Measurements from ENCODE around the gene TYRP1.

GRCh38 chr9:12667892-12668291 lies 25.3 kb upstream of the TYRP1 start:
- TF ChIP-seq CTCF (IDR thresholded peaks at IDR 0.05) (no peak), POLR2A (IDR thresholded peaks at IDR 0.05) (no peak), POLR2AphosphoS5 (IDR thresholded peaks at IDR 0.05) (no peak), EP300 (IDR thresholded peaks at IDR 0.05) (no peak)

Data from suprapubic skin (tissue), 4 donors.